DMS53 treated with DMSO at 0.1 percent for 48 hours (cell line): ENCODE data around the gene LAMB1.

Experiments
- DNase-seq: peaks from one replicate; lab custom pipeline; 2025; ENCODE audit not compliant: unreplicated experiment; lab: John Stamatoyannopoulos, UW

LAMB1 gene

DNA sequence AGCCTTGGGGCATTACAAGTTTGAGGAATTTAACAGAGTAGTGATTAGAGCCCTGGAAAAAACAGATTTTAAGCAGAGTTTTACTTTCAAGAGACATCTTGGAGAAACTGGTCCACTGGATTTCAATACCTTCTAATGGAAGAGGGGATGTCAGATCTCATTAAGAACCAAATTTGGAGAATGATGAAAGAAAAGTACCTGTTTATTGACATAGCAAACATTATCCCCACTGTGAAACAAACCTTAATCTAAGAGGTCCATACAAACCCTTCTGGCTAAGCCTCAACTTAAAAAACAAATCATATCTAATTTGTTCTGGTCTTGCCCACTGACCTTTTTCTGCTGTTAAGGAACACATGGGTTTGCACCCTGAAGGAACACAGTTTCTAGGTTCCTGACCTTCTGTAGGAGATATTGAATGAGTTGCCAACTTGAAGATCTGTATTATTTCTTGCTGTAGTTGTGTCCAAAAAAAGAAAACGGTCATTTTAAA, 53.5 kb downstream of the LAMB1 start:
- DNase-seq, result no peak

DNA sequence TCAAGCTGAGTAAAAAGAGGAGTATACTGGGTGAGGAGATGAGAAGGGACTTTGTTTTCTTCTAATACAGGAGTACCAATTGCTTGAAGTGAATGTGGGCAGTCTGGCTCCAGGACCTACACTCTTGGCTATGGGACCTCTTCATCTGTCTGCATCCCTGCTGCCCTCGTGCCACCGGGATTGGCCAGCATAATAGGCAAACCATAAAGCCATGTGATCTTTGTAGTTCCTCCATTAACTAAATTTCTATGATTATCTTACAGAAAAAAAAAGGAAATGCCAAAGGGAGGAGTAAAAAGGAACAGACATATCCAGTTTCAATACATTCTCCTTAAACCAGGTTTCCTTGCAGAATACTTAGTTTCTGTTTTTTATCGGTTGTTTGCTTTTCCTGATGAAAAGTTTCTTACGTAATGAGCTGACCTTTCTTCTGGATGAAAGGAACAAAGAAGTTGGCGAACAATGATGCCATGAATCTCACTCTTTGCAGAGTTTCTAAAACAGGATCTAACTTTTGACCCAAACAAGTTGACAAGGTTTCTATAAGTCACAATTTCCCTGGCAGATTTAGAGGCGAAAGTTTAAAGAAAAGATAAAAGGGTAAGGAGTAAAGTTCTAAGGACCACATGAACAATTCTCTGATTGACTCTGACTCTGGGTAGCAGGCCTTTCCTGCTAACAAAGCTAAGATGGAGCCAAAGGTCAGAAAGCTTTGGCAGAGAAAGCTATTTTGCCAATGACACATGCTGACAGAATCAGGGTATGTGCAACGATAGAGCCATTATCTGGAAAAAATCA, 54.1 kb downstream of the LAMB1 start:
- no peak for DNase-seq

- no peak for DNase-seq
Measured at GRCh38 chr7:107946881-107947280, 56.1 kb downstream of the LAMB1 start.

- DNase-seq, result no peak
Measured at GRCh38 chr7:107946451-107946850, 56.5 kb downstream of the LAMB1 start.

- no peak for DNase-seq
Measured at GRCh38 chr7:107945332-107945731, 57.6 kb downstream of the LAMB1 start.

GRCh38 chr7:107944411-107945169, 58.4 kb downstream of the LAMB1 start:
- DNase-seq, result no peak

- no peak for DNase-seq
Measured at GRCh38 chr7:107943018-107943417, 59.9 kb downstream of the LAMB1 start.

DNA sequence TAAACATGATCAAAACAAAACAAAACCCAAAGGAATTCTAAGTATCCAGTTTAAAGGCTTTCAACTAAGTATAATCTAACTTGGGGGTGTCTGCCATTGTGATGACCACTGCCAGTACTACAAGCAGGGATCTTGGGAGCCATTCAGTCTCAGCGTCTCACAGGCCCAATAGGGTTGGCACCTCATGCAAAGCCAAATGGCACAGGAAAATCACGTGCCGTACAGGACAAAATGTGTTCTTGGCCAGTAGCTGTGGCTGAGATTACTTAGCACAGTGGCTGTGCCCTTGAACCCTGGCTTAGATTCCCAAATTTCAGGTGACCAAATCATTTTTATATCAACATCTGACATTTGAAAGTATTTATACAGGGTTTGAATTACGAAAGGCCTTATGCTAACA, 62.0 kb downstream of the LAMB1 start:
- DNase-seq, result no peak

DNA sequence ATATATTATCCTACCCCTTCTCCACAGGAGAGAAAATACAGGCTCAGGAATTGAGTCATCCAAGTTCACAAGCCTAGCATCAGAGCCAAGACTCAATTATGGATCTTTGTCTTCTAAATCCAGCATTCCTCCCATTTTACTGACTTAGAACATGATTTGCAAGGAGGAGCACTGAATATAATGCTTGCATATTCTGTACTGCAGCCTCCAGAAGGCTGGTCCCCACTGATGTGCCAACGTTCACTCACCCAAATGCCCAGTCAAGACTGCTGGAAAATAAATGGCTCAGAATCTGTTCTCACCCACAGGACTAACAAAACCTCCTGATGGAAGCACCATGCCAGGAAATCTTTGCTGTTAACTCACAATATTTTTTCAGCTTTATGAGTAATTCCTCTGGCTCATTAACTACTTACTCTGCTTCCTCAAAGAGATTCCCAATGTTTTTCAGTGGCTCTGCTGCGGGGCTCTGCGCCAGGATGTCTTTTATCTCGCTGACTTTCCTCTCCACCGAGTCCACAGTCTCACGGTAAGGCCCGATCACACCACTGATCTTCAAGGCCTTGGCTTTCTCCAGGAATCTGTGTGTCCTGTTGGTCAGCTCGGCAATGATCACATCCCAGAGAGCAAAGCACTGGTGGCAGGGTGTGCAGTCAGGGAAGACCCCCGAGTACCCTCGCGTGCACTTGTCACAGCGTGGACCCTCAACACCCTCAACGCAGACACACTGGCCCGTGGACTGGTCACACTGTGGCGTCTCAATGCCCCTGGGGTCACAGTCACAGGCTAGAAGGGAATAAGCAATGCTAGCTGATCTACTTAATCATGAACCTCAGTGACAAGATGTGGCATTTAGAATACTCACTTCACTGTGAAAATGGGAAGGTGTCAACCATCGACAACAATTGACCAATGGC, 63.1 kb downstream of the LAMB1 start:
- no peak for DNase-seq

DNA sequence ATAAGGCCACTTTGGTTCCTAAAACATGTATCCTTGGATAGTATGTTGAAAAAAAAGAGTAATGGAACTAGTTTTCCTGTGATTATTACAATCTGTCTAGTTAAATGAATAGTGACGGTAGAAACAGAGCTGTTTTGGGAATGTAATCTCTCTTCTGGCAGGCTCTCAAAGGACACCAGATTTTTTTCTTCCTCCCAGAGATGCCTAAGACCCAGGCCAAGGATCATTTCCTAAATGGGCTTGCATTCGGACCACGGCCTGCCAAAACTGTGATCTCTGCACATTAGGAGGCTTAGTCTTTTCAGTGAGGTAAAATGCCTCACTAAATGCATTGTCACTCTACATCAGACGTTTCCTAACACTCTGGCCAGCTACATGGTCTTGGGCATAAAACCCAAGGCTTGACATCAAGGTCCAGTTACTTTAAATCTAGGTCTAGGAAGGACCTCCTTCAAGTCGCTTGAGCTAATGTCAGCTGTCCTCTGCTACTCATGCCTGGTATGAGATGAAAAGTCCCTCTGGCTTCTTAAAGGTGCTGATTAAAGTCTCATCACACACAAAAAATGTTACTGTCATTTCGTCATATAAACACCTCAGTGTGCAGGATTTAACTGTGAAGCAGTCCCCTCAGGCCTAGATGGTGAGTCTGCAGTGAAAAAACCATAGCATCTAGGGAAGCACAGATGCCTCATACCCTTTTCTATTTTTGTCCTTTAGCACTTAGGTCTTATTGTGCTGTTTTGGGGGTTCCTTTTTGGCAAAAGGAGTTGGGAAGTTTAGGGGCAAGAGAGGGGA, 64.3 kb downstream of the LAMB1 start:
- no peak for DNase-seq

DNA sequence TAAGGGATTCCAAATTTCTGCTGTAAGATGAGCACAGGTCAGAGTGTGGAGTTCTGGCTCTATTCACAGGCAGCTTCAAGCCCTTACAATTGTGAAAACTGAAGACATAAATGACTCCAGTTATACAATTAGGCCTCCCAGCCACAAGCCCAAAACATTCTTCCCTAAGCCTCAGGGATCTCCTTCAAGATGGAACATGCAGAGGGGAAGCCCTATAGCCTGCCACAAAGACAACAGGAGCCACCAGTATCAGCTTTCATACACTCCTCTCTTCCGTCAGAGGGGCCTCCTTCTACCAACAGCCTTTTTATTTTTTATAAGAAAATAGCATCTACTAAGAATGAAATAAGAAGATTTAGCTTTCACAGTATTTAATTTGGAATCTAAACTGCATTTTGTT, 65.4 kb downstream of the LAMB1 start:
- DNase-seq, result no peak

DNA sequence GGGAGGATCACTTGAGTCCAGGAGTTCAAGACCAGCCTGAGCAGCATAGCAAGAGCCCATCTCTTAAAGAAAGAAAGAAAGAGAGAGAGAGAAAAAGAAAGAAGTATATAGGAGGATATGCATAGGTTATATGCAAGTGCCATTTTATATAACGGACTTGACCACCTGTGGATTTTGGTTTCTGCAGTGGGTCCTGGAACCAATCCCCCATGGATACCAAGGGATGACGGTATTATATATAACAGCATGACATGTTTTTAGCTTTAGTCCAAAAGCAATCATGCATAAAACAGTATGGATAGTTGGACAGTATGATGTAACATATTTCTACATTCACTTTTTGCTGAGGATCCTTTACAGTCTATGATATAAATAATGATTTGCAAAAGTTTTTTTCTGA, 66.6 kb downstream of the LAMB1 start:
- no peak for DNase-seq

DNA sequence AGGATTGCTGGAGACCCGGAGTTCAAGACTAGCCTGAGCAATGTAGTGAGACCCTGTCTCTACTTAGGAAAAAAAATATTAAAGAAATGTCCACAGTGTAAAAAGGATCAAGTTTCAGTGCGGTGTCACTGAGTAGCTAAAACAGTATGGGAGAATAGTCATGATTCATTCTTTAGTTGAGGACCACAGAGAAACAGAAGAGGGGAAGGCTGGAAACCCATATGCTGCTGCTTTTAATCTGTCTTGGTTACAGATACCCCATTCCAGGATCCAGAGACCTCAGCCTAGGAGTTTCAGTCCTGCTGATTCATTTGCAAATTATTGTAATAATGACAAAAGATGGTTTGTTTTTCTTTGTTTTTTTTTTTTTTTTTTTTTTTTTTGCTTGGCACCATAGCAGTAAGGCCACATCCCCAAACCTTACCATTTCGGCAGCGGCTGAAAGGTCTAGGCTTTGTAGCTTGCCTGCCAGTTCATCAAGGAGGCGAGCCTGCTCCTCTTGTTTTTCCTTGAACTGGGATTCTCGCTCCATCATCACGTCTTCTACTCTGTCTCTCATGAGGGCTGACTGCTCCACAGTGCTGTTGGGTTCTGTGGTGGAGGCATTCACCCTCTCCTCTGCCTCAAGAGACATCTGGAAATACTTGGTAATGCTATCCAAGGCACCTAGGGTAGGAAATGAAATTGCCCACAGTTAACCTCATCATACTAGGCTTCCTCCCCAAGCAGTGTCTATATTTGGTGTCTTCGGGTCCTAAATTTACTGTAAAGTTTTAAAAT, 67.8 kb downstream of the LAMB1 start:
- peak; percentile 8 for DNase-seq

GRCh38 chr7:107933386-107934013, 69.5 kb downstream of the LAMB1 start:
- DNase-seq, result no peak

DNA sequence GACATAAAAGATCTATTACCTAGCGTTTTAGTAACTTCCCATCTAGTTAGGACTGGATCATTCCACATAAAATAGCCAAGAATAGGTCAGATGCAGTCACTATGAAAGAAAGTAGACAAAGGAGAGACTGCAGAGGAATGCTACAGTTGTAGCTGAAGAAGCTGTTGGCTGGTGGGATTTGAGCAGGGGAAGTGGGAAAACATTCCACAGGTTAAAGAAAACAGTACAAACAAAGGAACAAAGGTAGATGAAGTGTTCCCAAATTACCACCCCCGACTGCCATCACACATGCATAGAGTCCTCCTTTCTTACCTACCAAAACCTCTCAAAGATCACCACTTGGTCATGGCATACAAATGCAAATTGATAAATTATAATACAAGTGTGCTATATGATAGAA, 70.2 kb downstream of the LAMB1 start:
- no peak for DNase-seq

GRCh38 chr7:107931740-107932515, 71.0 kb downstream of the LAMB1 start:
- no peak for DNase-seq

- no peak for DNase-seq
Measured at GRCh38 chr7:107926481-107926880, 76.5 kb downstream of the LAMB1 start.

GRCh38 chr7:107924841-107925504, 78.0 kb downstream of the LAMB1 start:
- DNase-seq, result no peak
